Midbrain (tissue), 1 donor: ENCODE results near the gene GOLGA8O.
"Not testable (repeated sequence)": the region's sequence is repeated elsewhere in the genome, so short reads cannot be mapped to it uniquely, and the experiment has no call there.

Experiments used
- DNase-seq: peaks from one replicate; lab custom pipeline; 2025; lab: John Stamatoyannopoulos, UW

The GOLGA8O gene

GRCh38 chr15:32455534-32455933, at the start of gene GOLGA8O:
Gene GOLGA8O, minus strand, starts transcription at chr15:32455634. Its CDS starts 98 bp downstream, at chr15:32455536.
- not testable (repeated sequence) for DNase-seq

- not testable (repeated sequence) for DNase-seq
Observed at GRCh38 chr15:32504152-32504811, 48.8 kb upstream of the GOLGA8O start.

- not testable (repeated sequence) for DNase-seq
Observed at GRCh38 chr15:32502946-32503345, 47.5 kb upstream of the GOLGA8O start.

- not testable (repeated sequence) for DNase-seq
Observed at GRCh38 chr15:32492768-32493167, 37.3 kb upstream of the GOLGA8O start.

- not testable (repeated sequence) for DNase-seq
Observed at GRCh38 chr15:32486474-32486873, 31.0 kb upstream of the GOLGA8O start.

GRCh38 chr15:32483377-32483776, 27.9 kb upstream of the GOLGA8O start:
- not testable (repeated sequence) for DNase-seq

- not testable (repeated sequence) for DNase-seq
Observed at GRCh38 chr15:32481683-32482082, 26.2 kb upstream of the GOLGA8O start.

GRCh38 chr15:32468076-32468475, 12.6 kb upstream of the GOLGA8O start:
- not testable (repeated sequence) for DNase-seq

- not testable (repeated sequence) for DNase-seq
Observed at GRCh38 chr15:32440445-32440977, 14.9 kb downstream of the GOLGA8O start.

GRCh38 chr15:32434102-32434963, 21.1 kb downstream of the GOLGA8O start:
- DNase-seq, result not testable (repeated sequence)

- not testable (repeated sequence) for DNase-seq
Observed at GRCh38 chr15:32427635-32428034, 27.8 kb downstream of the GOLGA8O start.

GRCh38 chr15:32426511-32426910, 28.9 kb downstream of the GOLGA8O start:
- DNase-seq, result not testable (repeated sequence)

GRCh38 chr15:32407903-32408302, 47.5 kb downstream of the GOLGA8O start:
- DNase-seq, result not testable (repeated sequence)

- not testable (repeated sequence) for DNase-seq
Observed at GRCh38 chr15:32403192-32403591, 52.2 kb downstream of the GOLGA8O start, which contains the start of gene GOLGA8K. Gene GOLGA8K, minus strand, starts transcription at chr15:32403292. Its CDS starts 98 bp downstream, at chr15:32403194.

- not testable (repeated sequence) for DNase-seq
Observed at GRCh38 chr15:32396522-32396921, 58.9 kb downstream of the GOLGA8O start.
